Type B pancreatic cell (in vitro differentiated cells): ENCODE measurements around the gene ANKRD2. TPM values are rescaled to one million over a fixed set of nuclear protein-coding genes. Genes with fewer than 3 reads are reported as not detected.

ENCODE experiments used
- DNase-seq: peaks from one replicate; pipeline ENCODE4 v3.0.0; 2021; ENCODE audit warnings: mixed read lengths; ENCODE audit not compliant: unreplicated experiment; ENCODE audit errors: extremely low spot score
- H3K27ac Mint-ChIP-seq: 2 replicates; pipeline ENCODE4 v1.8.0; 2021; ENCODE audit warnings: mild to moderate bottlenecking, mixed read lengths
- H3K27me3 Mint-ChIP-seq: 2 replicates; pipeline ENCODE4 v1.8.0; 2021; ENCODE audit warnings: mixed read lengths
- H3K36me3 Mint-ChIP-seq: 2 replicates; pipeline ENCODE4 v1.8.0; 2021; ENCODE audit warnings: mixed read lengths
- H3K4me1 Mint-ChIP-seq: one replicate; pipeline ENCODE4 v1.8.0; 2021; ENCODE audit warnings: mixed read lengths; ENCODE audit not compliant: unreplicated experiment
- H3K4me3 Mint-ChIP-seq: 2 replicates; pipeline ENCODE4 v1.8.0; 2021; ENCODE audit warnings: mild to moderate bottlenecking, mixed read lengths
- H3K9me3 Mint-ChIP-seq: 2 replicates; pipeline ENCODE4 v1.8.0; 2021; ENCODE audit warnings: mixed read lengths
- total RNA-seq: library from RNA; stranded (reverse); gene quantifications from 2 replicates; pipeline ENCODE4 v1.2.1, GENCODE V29; 2021; ENCODE audit warnings: low replicate concordance
- TF ChIP-seq, protein P1 (sequence below): fragments of 200-600 bp; sonication (generic); conservative IDR thresholded peaks from 2 replicates; pipeline ENCODE4 v1.5.0; 2021; ENCODE audit warnings: antibody characterized with exemption, mild to moderate bottlenecking

ANKRD2 gene
- total RNA-seq, 1 donor from 2014 or later, result not detected

DNA sequence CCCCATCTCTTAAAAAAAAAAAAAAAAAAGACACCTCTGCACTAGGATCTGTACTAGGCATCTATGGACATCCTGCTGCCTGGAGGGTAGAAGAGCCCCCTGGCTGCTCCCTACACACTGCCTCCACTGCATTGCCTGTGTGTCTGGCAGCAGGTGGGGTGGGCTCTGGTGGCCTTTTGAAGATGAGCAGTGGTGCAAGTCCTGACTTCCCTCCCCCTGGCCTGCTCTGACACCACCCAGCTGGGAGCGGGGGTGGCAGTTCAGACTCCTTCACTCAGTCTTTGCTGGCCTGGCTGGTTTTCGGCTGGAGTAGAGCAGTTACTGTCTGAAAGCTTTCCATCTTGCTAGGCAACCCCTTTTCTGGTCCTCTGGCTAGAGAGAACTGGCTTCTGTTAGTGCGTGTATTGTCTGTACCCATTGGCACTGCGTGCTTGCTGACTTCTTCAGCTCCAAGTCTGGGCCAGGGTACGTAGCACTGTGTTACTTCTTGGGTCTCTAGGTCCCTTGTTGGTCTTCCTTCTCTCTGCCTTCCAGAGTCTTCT is 34.6 kb downstream of the ANKRD2 start:
- Mint-ChIP-seq H3K4me3 (no peak overlapping the region), H3K36me3 (no peaks in the 10 kb centered on the region), H3K27ac (no peak overlapping the region), H3K4me1 (peaks cover 4% of the 10 kb centered on the region), H3K9me3 (no peaks in the 10 kb centered on the region), H3K27me3 (no peaks in the 10 kb centered on the region)
- no peak for DNase-seq
- TF ChIP-seq, protein P1, sequence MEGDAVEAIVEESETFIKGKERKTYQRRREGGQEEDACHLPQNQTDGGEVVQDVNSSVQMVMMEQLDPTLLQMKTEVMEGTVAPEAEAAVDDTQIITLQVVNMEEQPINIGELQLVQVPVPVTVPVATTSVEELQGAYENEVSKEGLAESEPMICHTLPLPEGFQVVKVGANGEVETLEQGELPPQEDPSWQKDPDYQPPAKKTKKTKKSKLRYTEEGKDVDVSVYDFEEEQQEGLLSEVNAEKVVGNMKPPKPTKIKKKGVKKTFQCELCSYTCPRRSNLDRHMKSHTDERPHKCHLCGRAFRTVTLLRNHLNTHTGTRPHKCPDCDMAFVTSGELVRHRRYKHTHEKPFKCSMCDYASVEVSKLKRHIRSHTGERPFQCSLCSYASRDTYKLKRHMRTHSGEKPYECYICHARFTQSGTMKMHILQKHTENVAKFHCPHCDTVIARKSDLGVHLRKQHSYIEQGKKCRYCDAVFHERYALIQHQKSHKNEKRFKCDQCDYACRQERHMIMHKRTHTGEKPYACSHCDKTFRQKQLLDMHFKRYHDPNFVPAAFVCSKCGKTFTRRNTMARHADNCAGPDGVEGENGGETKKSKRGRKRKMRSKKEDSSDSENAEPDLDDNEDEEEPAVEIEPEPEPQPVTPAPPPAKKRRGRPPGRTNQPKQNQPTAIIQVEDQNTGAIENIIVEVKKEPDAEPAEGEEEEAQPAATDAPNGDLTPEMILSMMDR, result no peak

DNA sequence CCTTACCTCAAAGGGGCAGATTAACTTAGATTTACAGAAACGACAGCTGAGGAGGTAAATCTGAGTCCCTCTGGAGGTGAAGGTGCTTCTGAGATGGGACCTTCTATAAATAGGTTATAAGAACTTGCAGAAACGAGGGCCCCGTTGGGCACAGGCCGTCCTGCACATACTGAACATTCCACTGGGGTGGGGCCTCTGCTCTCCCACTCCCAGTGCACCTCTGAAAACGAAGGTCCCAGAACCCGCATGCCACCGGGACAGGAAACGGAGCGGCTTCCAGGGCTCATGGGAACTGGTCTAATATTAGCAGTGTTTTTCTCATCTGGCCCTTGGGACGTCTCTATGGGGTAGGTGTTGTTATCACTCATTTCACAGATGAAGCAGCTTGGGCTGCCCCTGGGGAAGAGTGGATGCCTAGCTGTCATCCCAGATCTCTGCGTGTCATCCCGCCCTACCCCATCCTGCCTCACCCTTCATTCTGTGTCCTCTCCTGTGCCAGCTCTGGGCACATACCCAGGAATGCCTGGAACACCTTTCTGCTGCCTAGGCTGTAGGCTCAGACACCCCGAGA is 36.5 kb downstream of the ANKRD2 start:
- Mint-ChIP-seq H3K36me3 (no peaks in the 10 kb centered on the region), H3K27me3 (no peaks in the 10 kb centered on the region), H3K9me3 (no peaks in the 10 kb centered on the region), H3K27ac (no peak overlapping the region), H3K4me3 (no peak overlapping the region), H3K4me1 (peaks cover 4% of the 10 kb centered on the region)
- no peak for DNase-seq
- TF ChIP-seq, protein P1, result no peak

DNA sequence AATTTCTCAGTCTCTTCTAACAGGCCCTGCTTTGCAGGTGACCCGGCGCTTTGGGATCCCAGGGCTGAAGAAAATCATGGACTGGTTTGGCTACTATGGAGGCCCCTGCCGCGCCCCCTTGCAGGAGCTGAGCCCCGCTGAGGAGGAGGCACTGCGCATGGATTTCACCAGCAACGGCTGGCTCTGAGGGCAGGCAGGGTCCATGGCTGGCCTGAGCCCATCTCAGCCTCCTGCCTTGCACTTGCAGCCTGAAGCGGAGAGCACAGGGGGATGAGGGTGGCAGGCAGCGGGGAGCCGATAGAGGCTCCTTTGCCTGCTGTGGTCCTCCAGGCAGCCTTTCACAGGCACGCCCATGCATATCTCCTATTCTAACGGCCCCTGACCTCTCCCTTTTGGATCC is 38.9 kb downstream of the ANKRD2 start:
- H3K27me3 Mint-ChIP-seq, result no peaks in the 10 kb centered on the region
- no peaks in the 10 kb centered on the region for H3K9me3 Mint-ChIP-seq
- peaks cover 4% of the 10 kb centered on the region for H3K4me1 Mint-ChIP-seq
- no peak overlapping the region for H3K27ac Mint-ChIP-seq
- no peak for DNase-seq
- H3K36me3 Mint-ChIP-seq, result peaks cover under 1% of the 10 kb centered on the region
- TF ChIP-seq, protein P1, result no peak
- no peak overlapping the region for H3K4me3 Mint-ChIP-seq

DNA sequence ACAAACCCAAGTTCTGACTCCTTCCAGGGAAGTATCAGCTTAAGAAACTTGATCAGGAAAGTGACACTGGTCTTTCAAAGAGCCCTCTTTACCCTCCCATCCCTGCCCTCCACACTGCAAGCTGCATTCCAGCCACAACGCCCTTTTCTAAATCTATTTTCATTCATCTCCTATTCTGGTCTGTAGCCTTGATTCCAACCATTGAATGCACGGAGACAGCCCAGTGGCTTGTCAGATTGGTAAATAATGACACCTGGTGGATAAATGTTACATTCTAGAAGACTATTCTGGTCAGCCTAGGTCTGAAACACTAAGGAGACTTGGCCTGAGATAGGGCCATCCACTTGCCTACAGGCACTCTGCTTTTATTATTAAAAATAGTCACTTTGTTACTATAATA is 39.8 kb downstream of the ANKRD2 start:
- Mint-ChIP-seq H3K4me3 (no peak overlapping the region), H3K9me3 (no peaks in the 10 kb centered on the region), H3K27me3 (no peaks in the 10 kb centered on the region), H3K27ac (no peak overlapping the region), H3K36me3 (peaks cover 4% of the 10 kb centered on the region), H3K4me1 (peaks cover under 1% of the 10 kb centered on the region)
- TF ChIP-seq, protein P1, result no peak
- no peak for DNase-seq

DNA sequence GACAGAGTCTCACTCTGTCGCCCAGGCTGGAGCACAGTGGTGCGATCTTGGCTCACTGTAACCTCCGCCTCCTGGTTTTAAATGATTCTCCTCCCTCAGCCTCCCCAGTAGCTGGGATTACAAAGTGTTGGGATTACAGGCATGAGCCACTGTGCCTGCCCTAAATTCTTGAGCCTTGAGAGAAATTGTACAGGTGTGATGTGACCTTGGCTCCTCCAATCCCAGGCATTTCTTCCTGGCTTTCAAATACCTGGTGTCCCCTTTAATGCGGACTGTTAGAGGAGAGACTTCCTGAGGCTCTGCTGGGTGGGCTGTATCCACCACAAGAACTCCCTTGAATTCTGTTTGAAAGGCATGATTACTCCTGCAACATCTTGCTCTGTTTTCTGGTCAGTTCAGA is 45.7 kb downstream of the ANKRD2 start:
- no peak for DNase-seq
- no peaks in the 10 kb centered on the region for H3K9me3 Mint-ChIP-seq
- H3K4me1 Mint-ChIP-seq, result peaks cover 3% of the 10 kb centered on the region
- H3K4me3 Mint-ChIP-seq, result no peak overlapping the region
- H3K27me3 Mint-ChIP-seq, result no peaks in the 10 kb centered on the region
- peaks cover 7% of the 10 kb centered on the region for H3K36me3 Mint-ChIP-seq
- H3K27ac Mint-ChIP-seq, result no peak overlapping the region
- TF ChIP-seq, protein P1, result no peak

DNA sequence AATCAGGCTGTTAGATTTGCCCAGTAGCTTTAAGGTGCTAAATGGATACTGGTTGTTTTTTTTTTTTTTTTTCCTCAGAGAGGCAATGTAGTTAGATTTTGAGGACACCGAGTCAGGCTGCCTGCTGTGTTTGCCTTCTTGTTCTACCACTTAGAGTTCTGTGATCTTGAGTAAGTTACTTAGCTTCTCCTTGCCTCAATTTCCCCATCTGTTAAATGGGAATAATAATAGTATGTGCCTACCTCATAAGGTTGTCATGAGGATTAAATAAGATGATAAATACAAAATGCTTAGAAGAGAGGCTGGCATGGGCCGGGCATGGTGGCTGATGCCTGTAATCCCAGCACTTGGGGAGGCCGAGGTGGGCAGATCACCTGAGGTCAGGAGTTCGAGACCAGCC is 46.2 kb downstream of the ANKRD2 start:
- Mint-ChIP-seq H3K27ac (no peak overlapping the region), H3K9me3 (no peaks in the 10 kb centered on the region), H3K36me3 (peaks cover 7% of the 10 kb centered on the region), H3K27me3 (no peaks in the 10 kb centered on the region), H3K4me1 (peaks cover 3% of the 10 kb centered on the region), H3K4me3 (no peak overlapping the region)
- no peak for DNase-seq
- TF ChIP-seq, protein P1, result no peak
